HL-60/S4 (cell line): Measurements from ENCODE around the gene SYNE1.
"Not testable (repeated sequence)": the region's sequence is repeated elsewhere in the genome, so short reads cannot be mapped to it uniquely, and the experiment has no call there.

ENCODE experiments used
- in situ Hi-C: fragments of 300-500 bp; cut with MboI; formaldehyde crosslinking; loops from 2 replicates; pipeline ENCODE4 v1.14.3; 2022; ENCODE audit warnings: low sequenced_read_pairs

Gene SYNE1

DNA sequence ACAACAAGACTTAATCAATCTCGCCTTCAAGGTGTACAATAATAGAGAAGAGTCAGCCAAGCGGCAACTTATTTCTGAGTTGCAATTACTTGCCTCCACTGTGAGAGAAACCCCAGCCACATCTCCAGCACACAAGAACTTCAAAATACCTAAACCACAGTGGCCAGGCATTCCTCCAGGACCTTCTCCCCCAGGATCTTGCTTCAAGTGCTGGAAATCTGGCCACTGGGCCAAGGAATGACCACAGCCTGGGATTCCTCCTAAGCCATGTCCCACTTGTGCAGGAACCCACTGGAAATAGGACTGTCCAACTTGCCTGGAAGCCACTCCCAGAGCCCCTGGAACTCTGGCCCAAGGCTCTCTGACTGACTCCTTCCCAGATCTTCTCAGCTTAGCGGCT lies 144.9 kb downstream of the SYNE1 start:
- in situ Hi-C loops, result not testable (repeated sequence)

DNA sequence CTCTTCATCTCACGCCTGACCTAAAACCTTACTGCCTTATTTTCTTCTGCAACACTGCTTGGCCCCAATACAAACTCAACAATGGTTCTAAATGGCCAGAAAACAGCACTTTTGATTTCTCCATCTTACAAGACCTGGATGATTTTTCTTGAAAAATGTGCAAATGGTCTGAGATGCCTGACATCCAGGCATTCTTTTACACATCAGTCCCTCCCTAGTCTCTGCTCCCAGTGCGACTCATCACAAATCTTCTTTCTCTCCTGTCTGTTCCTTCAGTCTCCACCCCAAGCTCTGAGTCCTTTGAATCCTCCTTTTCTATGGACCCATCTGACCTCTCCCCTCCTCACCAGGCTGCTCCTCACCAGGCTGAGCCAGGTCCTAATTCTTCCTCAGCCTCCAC lies 145.7 kb downstream of the SYNE1 start:
- in situ Hi-C loops, result not testable (repeated sequence)

DNA sequence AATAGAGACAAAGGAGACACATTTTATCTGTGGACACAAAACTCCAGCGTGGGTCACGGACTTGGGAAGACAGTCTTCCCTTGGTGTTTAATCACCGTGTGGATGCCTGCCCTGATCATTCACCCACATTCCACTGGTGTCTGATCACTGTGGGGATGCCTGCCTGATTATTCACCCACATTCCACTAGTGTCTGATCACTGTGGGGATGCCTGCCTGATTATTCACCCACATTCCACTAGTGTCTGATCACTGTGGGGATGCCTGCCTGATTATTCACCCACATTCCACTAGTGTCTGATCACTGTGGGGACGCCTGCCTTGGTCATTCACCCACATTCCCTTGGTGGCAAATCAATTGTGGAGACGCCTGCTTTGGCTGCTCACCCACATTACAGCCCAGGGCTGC lies 146.2 kb downstream of the SYNE1 start:
- in situ Hi-C loops, result not testable (repeated sequence)

DNA sequence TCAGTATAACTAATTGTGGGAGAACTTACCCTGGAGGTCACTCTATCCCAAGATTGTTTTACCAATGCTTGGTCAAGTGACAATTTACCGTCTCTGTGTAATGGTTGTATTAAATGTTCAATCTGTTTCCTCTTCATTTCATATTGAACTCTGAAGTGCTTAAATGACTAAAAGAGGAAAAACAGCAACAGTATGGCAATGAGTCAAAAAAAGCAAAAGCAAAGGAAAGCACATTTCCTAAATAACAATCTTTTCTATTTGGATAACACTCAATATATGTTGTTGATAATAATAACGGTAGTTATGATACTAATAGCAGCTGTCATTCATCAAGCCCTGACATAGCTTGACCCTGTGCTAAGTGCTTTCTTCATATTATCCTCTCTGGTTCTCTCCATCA lies 152.4 kb downstream of the SYNE1 start:
- in situ Hi-C loops, result no loop called here

DNA sequence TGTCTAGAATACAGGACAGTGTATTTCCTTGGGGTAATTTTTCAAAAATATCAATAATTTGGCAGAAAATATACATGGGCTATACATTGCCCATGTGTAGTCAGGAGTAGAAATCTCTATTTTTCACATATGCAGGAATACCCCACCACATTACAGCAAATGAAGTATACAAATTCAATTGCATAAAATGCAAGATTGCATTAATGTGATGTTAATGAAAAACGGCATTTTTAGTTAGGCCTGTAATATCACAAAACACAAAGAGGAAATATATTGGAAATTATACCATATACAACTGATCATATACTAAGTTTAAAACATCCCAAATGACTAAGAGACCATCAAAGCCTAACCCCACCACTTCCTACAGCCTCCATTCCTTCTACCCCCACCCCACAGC lies 154.9 kb downstream of the SYNE1 start:
- in situ Hi-C loops, result no loop called here

DNA sequence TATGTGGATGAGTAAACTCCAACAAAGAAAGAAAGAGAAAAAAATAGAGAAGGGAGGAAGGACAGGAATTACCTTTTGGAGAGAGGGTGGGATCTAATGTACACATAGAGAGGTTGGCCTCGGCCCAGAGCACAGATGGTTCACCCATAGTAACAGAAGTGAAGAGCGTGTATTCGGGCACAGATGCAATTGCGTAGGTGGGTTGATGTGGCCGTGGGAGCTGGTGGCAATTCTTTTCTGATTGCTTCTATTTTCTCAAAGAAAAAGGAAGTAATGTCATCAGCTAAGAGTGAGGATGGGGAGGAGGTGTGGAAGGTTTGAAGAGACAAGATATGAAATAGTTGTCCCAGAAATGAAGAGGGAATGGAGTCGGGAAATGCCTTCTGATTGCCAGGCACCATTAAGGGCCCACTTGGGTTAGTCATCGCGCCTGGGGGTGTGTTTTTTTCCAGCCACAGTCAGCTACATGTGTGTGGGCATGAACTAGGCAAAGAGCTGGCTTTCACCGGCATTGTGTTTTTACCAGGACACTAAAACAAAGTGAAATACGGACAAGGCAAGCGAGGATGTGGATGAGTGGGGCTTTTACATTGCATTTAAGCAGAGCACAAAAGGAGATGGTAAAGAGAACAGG lies 158.7 kb downstream of the SYNE1 start:
- in situ Hi-C loops, result no loop called here

DNA sequence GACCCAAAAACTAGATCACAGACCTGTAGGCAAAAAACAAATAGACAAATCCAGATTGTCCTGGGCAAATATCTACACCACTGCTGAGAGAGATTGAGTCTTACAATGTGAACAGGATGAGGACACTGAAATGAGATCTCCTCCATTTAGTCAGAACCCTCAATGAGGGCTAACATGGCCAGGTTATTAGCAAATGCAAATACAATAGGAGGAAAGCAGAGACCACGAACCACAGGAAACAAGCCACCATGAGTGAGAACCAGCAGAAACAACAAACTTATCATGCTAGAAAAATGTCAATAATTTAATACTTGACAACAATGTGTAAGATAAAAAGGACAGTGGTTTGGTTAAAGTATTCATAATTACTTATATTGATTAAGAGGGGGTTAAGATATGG lies 162.8 kb downstream of the SYNE1 start:
- in situ Hi-C loops, result no loop called here

DNA sequence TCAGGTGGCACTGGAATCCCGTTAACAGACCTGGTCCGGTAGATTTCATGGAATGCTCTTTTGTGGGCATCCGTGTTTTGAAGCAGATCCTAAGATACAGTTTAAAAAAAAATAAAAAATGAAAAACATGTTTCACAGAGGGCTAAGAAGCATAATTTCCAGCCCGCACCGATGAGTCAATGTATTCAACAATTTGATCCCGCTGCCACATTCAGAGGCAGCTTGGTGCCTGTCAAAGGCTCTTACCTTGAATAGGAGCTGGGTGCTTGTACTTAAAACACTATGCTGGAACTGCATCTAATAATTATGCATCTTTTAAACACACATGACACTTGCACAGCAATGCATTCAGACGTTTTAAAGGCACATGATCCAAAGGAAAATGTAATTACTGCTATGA lies 164.8 kb downstream of the SYNE1 start:
- in situ Hi-C loops, result no loop called here

DNA sequence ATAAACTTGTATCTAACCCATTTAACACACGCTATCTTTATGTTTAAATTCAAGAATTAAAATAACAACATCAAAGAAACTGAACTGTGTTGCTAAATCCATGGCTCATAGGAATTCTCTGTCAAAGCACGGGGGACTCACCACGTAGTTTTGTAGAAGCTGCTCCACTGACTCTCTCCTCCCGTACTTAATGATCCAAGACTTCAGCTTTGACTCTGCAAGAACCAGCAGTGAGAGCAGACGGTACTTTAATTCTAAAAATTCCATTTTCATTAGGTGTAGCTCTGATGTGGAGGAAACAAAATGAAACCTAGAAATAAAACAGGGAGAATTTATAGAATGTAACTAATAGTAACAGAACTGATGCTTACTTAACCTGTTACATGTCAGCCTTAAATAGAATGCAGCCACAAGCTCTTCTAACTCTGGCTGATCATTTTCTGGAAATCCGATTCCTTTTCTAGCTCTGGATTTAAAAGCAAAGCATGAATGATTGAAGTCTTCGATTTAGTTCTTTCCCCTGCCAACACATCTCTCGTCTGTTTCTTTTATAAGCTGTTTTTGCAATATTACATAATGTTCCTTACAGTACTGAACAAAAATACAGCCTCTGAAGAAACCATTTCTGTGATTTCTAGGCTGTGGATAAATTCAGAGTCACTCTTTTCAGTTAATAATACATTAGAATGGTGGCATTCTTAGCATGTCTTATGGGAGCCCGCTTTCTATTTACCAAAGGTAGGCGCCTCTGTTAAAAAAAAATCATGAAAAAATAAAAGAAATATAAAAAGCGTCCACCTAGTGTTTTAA lies 165.5 kb downstream of the SYNE1 start:
- in situ Hi-C loops, result no loop called here

DNA sequence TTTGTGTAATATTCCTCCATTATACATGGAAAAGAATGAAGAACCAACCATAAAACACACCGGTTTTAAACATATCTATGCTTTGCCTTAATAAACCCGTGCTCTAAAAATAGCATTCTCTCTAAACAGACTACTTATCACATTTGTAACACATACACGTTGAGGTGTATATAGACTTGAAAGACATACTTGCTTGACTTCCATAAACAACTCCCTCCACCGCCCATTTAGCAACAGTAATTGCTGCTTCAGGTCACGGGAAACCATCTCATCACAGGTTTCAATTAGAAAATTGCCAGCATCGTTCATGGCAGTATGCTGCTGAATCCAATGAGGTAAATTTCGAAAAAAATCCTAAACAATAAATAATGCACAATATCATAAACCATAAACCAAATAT lies 174.0 kb downstream of the SYNE1 start:
- in situ Hi-C loops, result no loop called here

DNA sequence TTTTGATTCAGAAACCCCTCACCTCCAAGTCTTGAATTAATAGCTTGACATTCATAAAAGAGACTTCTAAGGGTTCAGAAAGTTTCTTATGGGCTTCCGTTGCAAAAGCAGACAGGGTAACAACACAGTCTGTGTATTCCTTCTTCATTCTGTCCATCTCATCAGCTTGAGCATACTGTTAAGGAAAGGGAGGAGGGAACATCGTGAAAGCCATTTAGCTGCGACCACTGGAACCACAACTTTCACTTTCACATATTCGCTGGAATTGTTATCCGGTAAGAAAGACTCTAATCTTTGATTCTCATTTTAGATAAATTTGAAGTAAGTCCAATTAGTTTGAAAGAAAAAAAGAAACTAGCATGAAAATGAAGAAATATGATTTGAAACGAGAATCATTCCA lies 174.4 kb downstream of the SYNE1 start:
- in situ Hi-C loops, result no loop called here

DNA sequence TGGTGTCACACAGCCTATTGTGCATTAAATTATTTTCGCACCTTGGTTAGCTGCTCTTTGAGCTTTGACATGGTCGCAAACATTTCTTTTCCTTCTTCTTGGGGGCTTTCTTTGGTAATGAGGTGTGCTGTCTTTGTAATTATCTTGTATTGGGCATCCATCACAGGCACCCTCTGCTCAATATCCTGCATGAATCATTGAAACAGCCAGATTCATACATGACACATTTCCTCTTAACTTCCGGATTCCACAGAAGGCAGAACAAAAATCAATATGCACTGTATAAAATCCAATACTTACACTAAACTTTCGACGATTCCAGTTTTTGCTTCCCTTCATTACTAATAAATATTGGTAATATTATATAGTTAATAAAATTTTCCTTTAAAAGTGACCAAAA lies 175.6 kb downstream of the SYNE1 start:
- in situ Hi-C loops, result no loop called here

DNA sequence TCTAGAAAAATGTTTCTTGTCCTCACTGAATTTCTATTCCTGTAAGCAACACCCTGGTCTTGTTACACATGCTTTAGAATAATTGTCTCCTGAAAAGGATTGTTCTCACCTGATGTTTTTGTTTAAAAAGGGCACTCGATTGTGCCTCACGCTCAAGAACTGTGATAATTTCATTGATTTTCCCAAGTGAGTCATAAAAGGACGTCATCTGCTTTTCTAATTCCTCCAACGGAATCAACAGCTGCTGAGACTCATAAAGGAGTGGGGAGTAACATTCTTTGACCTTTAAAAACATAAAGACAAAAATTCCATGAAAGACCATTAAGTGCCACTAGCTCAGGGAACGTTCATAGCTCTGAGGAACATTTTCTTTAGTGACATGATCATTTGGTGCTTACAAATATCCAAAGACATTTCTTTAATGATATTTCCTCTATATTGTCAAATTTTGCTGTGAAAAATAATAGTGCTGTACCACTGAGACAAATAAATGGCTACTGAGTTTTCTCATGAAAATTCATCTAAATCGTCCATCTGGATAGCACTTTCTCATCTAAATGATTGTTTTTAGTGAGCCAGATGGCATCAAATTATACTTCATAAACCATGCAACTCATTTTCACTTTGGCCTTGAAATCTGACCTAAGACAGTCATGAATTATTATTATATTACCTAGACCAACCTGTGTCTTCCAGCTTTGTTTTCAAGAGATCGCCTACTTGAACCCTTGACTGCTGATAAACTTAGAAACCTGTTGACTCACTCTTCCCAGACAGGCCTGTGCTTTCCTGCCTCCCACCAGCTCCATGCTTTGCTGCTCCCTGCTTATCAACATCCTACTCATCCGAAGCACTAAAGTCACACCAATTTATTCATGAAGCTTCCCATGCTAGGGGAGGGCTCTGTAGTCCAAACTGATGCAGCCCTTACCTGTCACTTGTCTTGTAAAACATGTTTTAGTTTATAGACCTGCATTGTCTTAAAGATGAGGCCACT lies 178.2 kb downstream of the SYNE1 start:
- in situ Hi-C loops, result no loop called here

DNA sequence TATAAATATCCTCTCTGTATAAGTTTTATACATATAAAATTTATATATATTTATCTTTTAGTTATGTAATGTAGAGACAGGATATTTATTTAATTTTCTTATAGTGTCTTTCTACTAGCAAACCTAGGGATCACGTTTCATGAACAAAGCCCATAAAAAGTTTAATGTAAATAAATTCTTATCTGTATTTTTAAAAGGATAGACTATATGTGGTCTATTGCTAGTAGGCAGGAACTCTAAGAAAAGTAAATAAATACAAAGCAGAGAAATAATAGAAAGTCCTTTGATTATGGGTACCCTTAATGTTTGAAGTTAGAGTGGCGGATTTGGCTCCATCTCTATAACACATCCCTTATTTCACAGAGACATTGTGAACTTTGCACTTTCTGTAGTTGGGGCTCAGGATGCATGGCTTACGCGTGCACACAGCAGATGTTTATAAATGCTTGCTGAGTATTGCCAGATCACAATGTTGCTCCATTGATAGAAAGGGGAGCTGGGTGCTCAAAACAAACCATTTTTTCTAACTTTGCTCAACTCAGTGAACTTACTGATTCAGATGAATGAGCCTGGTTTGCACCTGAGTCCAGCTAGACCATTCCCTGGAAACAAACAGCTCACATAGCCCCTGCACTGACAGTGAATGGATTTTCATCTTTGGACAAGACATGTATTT lies 179.1 kb downstream of the SYNE1 start:
- in situ Hi-C loops, result no loop called here

DNA sequence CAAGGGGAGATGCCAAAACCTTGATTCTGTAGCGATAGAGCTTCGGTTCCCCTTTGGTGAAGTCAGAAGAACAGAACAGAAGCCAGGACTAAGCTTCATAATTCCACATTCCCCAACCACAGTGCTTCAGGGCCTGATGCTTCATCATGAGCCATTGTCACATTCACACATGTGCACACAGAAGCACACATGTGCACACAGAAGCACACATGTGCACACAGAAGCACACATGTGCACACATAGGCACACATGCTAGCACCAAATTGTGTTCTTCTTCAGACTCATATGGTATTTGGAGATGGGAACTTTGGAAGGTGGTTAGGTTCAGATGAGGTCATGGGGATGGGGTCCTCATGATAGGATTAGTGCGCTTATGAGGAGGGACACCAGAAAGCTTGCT lies 183.2 kb downstream of the SYNE1 start:
- in situ Hi-C loops, result no loop called here

DNA sequence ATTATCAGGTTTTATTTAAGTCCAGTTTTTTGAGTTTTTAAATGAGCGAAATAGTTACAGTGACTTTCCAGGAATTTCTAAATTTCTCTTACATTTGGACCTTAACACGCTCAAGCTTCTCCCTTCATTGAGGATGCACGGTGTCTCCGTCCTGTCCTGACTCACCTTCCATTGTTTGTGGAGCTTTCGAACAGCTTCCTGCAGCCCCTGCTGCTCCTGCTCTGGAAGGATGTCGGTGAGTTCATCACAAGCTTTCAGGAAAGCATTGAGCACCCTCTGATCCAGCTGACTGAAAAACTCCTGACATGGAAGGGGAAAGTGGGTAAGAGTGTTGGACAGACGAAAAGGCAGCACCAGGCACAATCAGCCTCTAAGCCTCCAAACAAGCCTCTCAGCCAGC lies 183.7 kb downstream of the SYNE1 start:
- in situ Hi-C loops, result no loop called here

DNA sequence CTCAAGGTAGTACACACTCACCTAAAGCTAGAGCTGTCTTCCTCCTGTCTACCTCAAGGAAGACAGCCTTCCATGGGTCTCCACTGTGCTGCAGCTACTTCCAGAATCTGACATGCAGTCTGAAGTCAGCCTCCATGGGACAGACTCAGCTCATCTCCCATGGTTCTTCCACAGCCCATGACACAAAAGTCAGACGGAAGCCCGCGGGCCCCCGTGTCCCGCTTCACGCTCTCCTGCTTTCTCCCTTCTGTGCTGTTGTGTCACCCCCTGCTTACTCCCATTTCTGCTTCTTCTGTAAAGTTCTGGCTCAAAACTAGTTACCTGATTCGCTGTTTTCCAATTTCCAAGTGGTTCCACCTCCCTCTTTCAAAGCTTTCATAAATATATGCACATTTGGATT lies 184.5 kb downstream of the SYNE1 start:
- in situ Hi-C loops, result no loop called here

DNA sequence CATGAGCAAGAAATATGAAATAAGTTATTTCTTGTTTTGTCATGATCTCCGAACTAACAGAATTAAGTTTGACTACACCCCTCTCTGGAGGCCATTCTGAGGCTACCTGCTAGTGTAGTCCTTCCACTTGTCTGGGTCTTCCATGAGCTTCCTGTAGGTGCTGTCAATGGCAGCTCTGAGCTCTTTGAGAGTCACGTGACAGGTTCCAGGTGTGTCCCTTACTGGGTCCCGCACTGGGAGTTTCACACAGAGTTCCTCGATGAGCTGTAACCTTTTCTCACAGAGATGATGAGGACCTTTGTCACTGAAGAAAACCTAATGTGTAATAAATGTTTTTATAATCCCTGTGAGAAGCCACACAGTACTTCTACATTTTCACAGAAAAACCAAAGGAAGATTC lies 186.6 kb downstream of the SYNE1 start:
- in situ Hi-C loops, result no loop called here

DNA sequence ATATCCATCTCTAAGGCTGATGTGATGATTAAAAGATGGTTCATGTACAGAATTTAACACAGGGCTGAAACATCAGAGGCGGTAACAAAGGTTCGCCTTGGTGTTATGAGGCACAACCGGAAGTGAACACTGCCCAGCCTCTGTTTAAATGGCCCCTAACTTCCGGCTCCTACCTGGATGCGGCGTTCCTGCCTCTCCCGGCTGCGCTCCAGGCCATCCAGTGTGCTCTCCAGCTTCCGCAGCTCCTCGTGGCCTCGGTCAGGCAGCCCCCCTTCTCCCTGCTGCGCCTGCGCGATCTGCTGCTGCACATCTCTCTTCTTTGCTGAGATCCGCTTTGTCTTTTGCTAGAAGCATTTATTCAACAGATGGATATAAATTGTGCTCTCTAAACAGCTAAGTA lies 195.3 kb downstream of the SYNE1 start:
- in situ Hi-C loops, result no loop called here

DNA sequence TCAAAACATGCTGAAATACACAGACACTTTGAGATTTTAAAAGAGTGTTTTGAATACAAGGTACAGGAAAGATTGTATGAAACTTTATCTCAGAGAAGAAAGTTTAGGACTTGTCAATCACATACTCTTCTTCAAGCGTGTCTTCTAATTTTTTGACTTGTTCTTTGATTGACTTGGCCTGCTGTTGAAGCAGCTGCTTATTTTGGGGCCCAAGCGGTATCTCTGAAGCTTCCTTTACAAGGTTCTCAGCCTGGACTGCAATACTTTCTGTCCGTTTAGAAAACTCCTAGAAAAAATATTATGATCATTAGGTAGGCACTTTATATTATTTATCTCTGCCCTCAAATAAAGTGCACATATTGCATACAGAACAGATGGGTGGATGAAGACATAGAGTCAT lies 201.3 kb downstream of the SYNE1 start:
- in situ Hi-C loops, result no loop called here

DNA sequence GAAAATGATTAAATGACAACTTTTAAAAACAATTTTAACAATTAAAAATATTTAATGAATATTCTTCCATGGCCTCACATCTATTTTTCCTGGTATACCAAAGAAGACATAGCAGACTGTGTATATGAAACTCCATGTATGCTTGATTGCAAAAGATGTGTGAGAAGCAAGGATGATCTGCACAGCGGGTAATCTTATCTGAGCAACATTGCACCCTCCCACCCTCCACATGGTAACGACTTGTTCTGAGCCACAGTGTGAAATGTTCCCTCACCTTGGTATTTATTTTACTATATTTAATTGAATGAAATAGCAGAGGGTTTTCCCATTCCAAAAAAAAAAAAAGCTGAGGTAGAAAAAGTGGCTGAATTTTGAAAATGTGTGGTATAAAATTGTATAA lies 204.4 kb downstream of the SYNE1 start:
- in situ Hi-C loops, result no loop called here
